ENCODE measurements around the gene VMAC. TPM values are rescaled to one million over a fixed set of nuclear protein-coding genes. Genes with fewer than 3 reads are reported as not detected.

Gene VMAC
- total and polyA plus RNA-seq, 9 of the 15 experiments (the other 6 are each of a cell fraction or from before 2014, with no cell fraction given), result 0.03 to 3.4 (median 1.1) TPM

DNA sequence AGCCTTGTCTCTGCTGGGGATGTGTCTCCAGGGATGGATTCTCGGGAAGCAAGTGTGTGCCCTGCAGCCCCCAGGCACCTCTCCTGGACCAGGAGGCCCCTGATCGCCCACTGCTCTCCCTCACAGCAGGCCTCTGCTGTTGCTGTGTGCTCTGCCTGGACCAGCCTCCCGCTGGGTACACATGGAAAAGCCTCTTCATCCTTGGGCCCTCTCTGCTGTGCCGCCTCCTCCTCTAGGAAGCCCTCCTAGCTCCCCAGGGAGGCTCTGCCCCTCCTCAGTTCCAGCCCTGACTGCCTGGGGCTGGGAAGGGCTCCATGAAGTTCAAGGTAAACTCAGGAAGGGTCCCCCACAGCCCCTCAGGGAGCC lies 13.1 kb upstream of the VMAC start (continued):
- no peak for TF ChIP-seq ARID3A (IDR thresholded peaks at IDR 0.05; ENCODE audit: borderline replicate concordance, low read depth, low read length)
- no peak for TF ChIP-seq HDAC1 (IDR thresholded peaks at IDR 0.05)
- TF ChIP-seq ATF1 (CRISPR knock-in tag; IDR thresholded peaks at IDR 0.05), result no peak
- no peak for TF ChIP-seq ATF1 (tag; IDR thresholded peaks at IDR 0.05)
- no peak for TF ChIP-seq HMG20B (CRISPR knock-in tag; IDR thresholded peaks at IDR 0.05)
- TF ChIP-seq ZFPM2 (CRISPR knock-in tag; IDR thresholded peaks at IDR 0.05), result no peak
- TF ChIP-seq NCOA2 (IDR thresholded peaks at IDR 0.05; ENCODE audit: partially characterized antibody in 2 of 2), result no peak
- no peak for TF ChIP-seq SIN3A (IDR thresholded peaks at IDR 0.05; ENCODE audit: borderline replicate concordance in 2 of 2, control insufficient read depth in 1 of 2, low read depth in 2 of 2, low read length in 2 of 2)
- no peak for TF ChIP-seq DDX20 (tag; IDR thresholded peaks at IDR 0.05; ENCODE audit: low read depth)
- TF ChIP-seq ZBTB17 (CRISPR knock-in tag; IDR thresholded peaks at IDR 0.05), result no peak
- TF ChIP-seq POLR2AphosphoS5 (IDR thresholded peaks at IDR 0.05; ENCODE audit: control insufficient read depth, insufficient read depth, low read depth, low read length), result peak; percentile 9; the same call in 1 of the 2 replicates
- no peak for TF ChIP-seq EP400 (IDR thresholded peaks at IDR 0.05)
- TF ChIP-seq WHSC1 (IDR thresholded peaks at IDR 0.05; ENCODE audit: low read length), result no peak
- TF ChIP-seq ZNF395 (CRISPR knock-in tag; IDR thresholded peaks at IDR 0.05), result no peak
- TF ChIP-seq NFRKB (IDR thresholded peaks at IDR 0.05; ENCODE audit: low read depth), result no peak
- TF ChIP-seq ZNF785 (CRISPR knock-in tag; IDR thresholded peaks at IDR 0.05), result no peak
- no peak for TF ChIP-seq YY1 (IDR thresholded peaks at IDR 0.05; ENCODE audit: borderline replicate concordance in 1 of 3, control insufficient read depth in 1 of 3, extremely low read depth in 1 of 3, insufficient read depth in 3 of 3, insufficient read length in 1 of 3, insufficient replicate concordance in 2 of 3, low read depth in 1 of 3, low read length in 2 of 3)
- no peak for TF ChIP-seq TRIM28 (IDR thresholded peaks at IDR 0.05)
- TF ChIP-seq IRF1 (CRISPR knock-in tag; IDR thresholded peaks at IDR 0.05; ENCODE audit: borderline replicate concordance), result no peak
- TF ChIP-seq ZNF830 (CRISPR knock-in tag; IDR thresholded peaks at IDR 0.05), result no peak
- no peak for TF ChIP-seq KAT7 (CRISPR knock-in tag; IDR thresholded peaks at IDR 0.05; ENCODE audit: borderline replicate concordance)
- TF ChIP-seq EWSR1 (IDR thresholded peaks at IDR 0.05; ENCODE audit: borderline replicate concordance, low read depth, partially characterized antibody), result no peak
- no peak for TF ChIP-seq CTCFL (IDR thresholded peaks at IDR 0.05; ENCODE audit: borderline replicate concordance, insufficient read depth, low read depth, low read length, poor library complexity, severe bottlenecking)
- no peak for TF ChIP-seq ZNF121 (CRISPR knock-in tag; conservative IDR thresholded peaks at IDR 0.05)
